Breast epithelium (tissue), 3 donors: ENCODE results near the gene C12orf75.
"Not testable (repeated sequence)": the region's sequence is repeated elsewhere in the genome, so short reads cannot be mapped to it uniquely, and the experiment has no call there.

Source experiments
- POLR2A ChIP-seq: fragments of 450-650 bp; IDR thresholded peaks from one replicate; pipeline ENCODE4 v1.6.1; 2016; ENCODE audit warnings: antibody characterized with exemption, mild to moderate bottlenecking, moderate library complexity
- POLR2AphosphoS5 ChIP-seq, 3 donors: sonication (generic); formaldehyde crosslinking; IDR thresholded peaks; one replicate each; pipeline ENCODE4 v1.6.1; 2017; ENCODE audit warnings: antibody characterized with exemption in 3 of 3
- TF ChIP-seq, protein P1 (sequence below), 3 donors: fragments of 450-650 bp; IDR thresholded peaks; one replicate each; pipeline ENCODE4 v1.5.1; 2016 to 2017; ENCODE audit warnings: antibody characterized with exemption in 3 of 3, mild to moderate bottlenecking in 3 of 3, moderate library complexity in 3 of 3

DNA sequence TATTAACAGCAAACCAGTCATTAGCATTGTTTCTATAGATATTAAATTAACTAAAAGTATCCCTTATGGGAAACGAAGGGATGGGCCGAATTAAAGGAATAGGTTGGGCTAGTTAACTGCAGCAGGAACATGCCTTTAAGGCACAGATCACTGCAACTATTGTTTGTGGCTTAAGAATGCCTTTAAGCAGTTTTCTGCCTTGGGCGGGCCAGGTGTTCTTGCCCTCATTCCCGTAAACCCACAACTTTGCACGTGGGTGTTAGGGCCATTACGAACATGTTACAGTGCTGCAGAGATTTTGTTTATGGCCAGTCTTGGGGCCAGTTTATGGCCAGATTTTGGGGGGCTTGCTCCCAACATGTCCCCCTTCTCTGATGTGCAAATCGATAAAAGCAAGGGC lies 27.5 kb upstream of the C12orf75 start:
- TF ChIP-seq, protein P1, sequence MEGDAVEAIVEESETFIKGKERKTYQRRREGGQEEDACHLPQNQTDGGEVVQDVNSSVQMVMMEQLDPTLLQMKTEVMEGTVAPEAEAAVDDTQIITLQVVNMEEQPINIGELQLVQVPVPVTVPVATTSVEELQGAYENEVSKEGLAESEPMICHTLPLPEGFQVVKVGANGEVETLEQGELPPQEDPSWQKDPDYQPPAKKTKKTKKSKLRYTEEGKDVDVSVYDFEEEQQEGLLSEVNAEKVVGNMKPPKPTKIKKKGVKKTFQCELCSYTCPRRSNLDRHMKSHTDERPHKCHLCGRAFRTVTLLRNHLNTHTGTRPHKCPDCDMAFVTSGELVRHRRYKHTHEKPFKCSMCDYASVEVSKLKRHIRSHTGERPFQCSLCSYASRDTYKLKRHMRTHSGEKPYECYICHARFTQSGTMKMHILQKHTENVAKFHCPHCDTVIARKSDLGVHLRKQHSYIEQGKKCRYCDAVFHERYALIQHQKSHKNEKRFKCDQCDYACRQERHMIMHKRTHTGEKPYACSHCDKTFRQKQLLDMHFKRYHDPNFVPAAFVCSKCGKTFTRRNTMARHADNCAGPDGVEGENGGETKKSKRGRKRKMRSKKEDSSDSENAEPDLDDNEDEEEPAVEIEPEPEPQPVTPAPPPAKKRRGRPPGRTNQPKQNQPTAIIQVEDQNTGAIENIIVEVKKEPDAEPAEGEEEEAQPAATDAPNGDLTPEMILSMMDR (IDR thresholded peaks at IDR 0.05) = not testable (repeated sequence)
- not testable (repeated sequence) for TF ChIP-seq POLR2AphosphoS5 (IDR thresholded peaks at IDR 0.05); POLR2A
